ENCODE data around the gene CTTNBP2NL.

The CTTNBP2NL gene

DNA sequence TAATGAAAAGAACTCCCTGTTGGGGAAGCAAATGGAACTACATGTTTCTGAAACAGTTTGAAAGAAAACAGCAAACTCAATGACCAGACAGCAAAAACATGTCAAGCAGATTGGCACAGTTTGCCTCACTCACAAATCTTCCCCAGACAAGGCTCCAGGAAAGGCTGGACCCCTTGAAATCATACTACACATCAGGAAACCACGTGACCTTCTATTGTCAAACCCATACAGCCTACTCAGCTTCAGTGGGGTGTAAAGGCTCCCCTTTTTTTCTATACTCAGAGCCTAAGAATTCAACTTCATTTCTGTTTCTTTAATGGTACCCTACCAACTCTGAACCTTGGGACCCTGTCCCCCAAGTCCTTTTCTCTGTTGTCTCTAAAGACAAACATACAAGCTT is 15.7 kb upstream of the CTTNBP2NL start:
- TF ChIP-seq, protein P1, sequence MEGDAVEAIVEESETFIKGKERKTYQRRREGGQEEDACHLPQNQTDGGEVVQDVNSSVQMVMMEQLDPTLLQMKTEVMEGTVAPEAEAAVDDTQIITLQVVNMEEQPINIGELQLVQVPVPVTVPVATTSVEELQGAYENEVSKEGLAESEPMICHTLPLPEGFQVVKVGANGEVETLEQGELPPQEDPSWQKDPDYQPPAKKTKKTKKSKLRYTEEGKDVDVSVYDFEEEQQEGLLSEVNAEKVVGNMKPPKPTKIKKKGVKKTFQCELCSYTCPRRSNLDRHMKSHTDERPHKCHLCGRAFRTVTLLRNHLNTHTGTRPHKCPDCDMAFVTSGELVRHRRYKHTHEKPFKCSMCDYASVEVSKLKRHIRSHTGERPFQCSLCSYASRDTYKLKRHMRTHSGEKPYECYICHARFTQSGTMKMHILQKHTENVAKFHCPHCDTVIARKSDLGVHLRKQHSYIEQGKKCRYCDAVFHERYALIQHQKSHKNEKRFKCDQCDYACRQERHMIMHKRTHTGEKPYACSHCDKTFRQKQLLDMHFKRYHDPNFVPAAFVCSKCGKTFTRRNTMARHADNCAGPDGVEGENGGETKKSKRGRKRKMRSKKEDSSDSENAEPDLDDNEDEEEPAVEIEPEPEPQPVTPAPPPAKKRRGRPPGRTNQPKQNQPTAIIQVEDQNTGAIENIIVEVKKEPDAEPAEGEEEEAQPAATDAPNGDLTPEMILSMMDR (IDR thresholded peaks at IDR 0.05): no peak

- TF ChIP-seq, protein P1 (IDR thresholded peaks at IDR 0.05): no peak
Observed at GRCh38 chr1:112381324-112382076, 14.5 kb upstream of the CTTNBP2NL start.

- TF ChIP-seq, protein P1 (IDR thresholded peaks at IDR 0.05): no peak
Observed at GRCh38 chr1:112383759-112384370, 12.1 kb upstream of the CTTNBP2NL start.

DNA sequence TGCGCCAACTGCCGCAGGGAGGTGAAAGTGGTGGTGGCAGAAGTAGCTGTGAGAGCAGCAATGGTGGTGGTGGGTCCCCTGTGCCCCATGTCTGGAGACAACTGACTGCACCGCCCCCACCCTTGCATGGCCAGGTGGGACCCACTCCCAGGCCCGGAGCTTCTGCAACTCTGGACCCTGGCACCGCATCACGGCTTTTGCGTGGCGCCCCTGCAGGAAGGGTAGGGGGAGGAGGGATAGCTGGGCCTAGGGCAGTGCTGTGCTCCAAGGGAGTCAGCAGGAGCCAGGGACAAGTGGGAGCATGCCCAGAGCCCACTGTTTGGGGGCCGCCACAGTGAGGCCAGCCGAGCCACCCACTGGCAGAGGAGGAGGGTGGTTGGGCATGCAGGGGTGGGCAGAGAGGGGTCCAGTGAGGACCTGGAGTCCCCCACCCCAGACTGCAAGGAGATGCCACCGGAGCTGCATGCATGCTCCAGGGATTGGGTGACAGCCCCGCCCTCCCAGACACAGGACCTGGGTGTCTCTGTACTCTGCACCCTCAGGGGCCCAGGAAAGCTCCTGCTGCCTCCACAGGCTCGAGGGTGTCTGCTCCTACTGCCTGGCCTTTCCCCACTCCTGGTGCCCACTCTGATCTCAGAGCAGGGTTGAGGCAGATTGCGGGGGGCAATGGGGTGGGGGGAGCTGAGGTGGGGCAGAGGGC is 9.8 kb upstream of the CTTNBP2NL start:
- TF ChIP-seq, protein P1 (IDR thresholded peaks at IDR 0.05): no peak

GRCh38 chr1:112386731-112387346 is 9.2 kb upstream of the CTTNBP2NL start:
- TF ChIP-seq, protein P1 (IDR thresholded peaks at IDR 0.05): no peak

DNA sequence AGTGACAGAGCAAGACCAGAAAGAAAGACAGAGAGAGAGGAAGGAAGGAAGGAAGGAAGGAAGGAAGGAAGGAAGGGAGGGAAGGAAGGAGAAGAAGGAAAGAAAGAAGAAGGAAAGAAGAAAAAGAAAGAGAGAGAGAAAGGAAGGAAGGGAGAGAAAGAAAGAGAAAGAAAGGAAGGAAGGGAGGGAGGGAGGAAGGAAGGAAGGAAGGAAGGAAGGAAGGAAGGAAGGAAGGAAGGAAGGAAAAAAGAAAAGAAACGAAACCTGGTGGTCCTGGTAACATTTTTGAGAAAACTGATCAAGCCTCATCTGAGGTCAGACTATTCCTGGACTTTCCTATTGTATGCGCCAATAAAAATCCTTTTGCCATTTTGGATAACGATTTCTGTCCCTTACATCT is 8.2 kb upstream of the CTTNBP2NL start:
- TF ChIP-seq, protein P1 (IDR thresholded peaks at IDR 0.05): no peak

DNA sequence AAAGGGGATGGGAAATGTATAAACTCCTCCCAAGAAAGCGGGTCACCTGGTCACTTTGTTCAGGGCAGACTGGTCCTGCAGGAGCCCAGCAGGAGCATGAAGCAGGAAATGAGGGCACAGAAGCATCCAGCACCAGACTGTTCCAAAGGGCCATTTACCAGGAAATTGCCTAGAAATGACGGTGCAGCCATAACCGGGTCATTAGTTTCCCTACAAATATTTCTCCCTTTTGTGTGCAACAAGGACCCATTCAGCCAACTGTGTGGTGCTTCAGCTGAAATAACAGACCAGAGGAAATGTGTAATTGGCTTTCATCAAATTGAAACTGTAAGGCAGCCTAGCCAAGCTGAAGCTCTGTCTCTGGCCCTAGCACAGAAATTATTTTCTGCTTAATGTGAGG is 7.6 kb upstream of the CTTNBP2NL start:
- TF ChIP-seq, protein P1 (IDR thresholded peaks at IDR 0.05): no peak
